HG02943 (cell line): ENCODE data around the gene DNAJC4.

Experiments
- ATAC-seq: cut with Tn5 transposase; IDR thresholded peaks from one replicate; pipeline ENCODE4 v1.9.1; 2021; ENCODE audit warnings: mild to moderate bottlenecking, low read depth, moderate library complexity; ENCODE audit not compliant: unreplicated experiment

The DNAJC4 gene

GRCh38 chr11:64269540-64270220, 39.3 kb downstream of the DNAJC4 start:
- peak; percentile 62 for ATAC-seq

GRCh38 chr11:64275031-64275800, 44.9 kb downstream of the DNAJC4 start:
- ATAC-seq = no peak

GRCh38 chr11:64275841-64276240, 45.5 kb downstream of the DNAJC4 start:
- no peak for ATAC-seq

- no peak for ATAC-seq
Observed at GRCh38 chr11:64276653-64277431, 46.5 kb downstream of the DNAJC4 start.

- no peak for ATAC-seq
Observed at GRCh38 chr11:64278576-64279190, 48.3 kb downstream of the DNAJC4 start.

- ATAC-seq = no peak
Observed at GRCh38 chr11:64281957-64282770, 51.8 kb downstream of the DNAJC4 start.

GRCh38 chr11:64283092-64283491, 52.7 kb downstream of the DNAJC4 start:
- ATAC-seq = no peak
